K562 (cell line): ENCODE data around the gene LENG8. TPM values are rescaled to one million over a fixed set of nuclear protein-coding genes. Genes with fewer than 3 reads are reported as not detected.

Experiments
- ATAC-seq: fragments of 200-7000 bp; cut with Tn5 transposase; 3 replicates; pipeline ENCODE4 v1.9.1; 2020; ENCODE audit warnings: moderate library complexity
- BruUV-seq: library from RNA; stranded (reverse); fragments of 400-500 nt; replicated peaks from 2 replicates; lab custom pipeline; 2021; lab: Mats Ljungman, UMichigan
- CTCF ChIA-PET: fragments of 300-600 bp; formaldehyde crosslinking; extraction: SDS; loops from one replicate; lab custom pipeline; 2021; ENCODE audit warnings: low intra/inter-chr PET ratio; lab: Yijun Ruan, JAX
- POLR2A ChIA-PET: fragments of 300-600, 350-650 bp; sonication (Branson Sonifier 250); formaldehyde crosslinking; extraction: SDS; loops from one replicate; lab custom pipeline; 2021; ENCODE audit warnings: antibody characterized with exemption, inconsistent platforms; lab: Yijun Ruan, JAX
- DNase-seq, 4 experiments: peaks; one replicate each; pipeline versions ENCODE4 v3.0.0 to v3.0.0-alpha.2; 2011 to 2018; ENCODE audit warnings: low spot score in 3 of 4, mixed read lengths in 3 of 4; ENCODE audit errors: extremely low read depth in 1 of 4
- FAIRE-seq: peaks from 2 replicates; lab custom pipeline; 2011; peaks lifted over from hg19 to GRCh38; lab: Jason Lieb, UNC
- H2AFZ ChIP-seq: 2 replicates; pipeline ENCODE4 v1.6.0; 2011; ENCODE audit warnings: low read depth, low read length, control low read depth, inconsistent platforms
- H3K27ac ChIP-seq: fragments of 200-600 bp; 3 replicates; pipeline ENCODE4 v1.8.0; 2011; ENCODE audit warnings: low read depth, mild to moderate bottlenecking, control low read depth, inconsistent platforms, low read length, moderate library complexity, mixed read lengths; ENCODE audit errors: extremely low read depth
- H3K27me3 ChIP-seq, 2 experiments: fragments of 300-600 bp in 1 of 2; 2 replicates in 1 of 2; 3 replicates in 1 of 2; pipeline versions ENCODE4 v1.6.0 to v1.8.0; 2011; ENCODE audit warnings: inconsistent platforms in 2 of 2, low read length in 2 of 2, mild to moderate bottlenecking in 1 of 2, mixed read lengths in 1 of 2, moderate library complexity in 1 of 2; ENCODE audit not compliant: control insufficient read depth in 2 of 2, insufficient read depth in 2 of 2
- H3K36me3 ChIP-seq: fragments of 300-600 bp; 3 replicates; pipeline ENCODE4 v1.8.0; 2011; ENCODE audit warnings: mild to moderate bottlenecking, low read length, inconsistent platforms; ENCODE audit not compliant: control insufficient read depth, insufficient read depth
- H3K4me1 ChIP-seq, 2 experiments: fragments of 200-600 bp in 1 of 2; replicated peaks in 1 of 2; 2 replicates in 1 of 2; 3 replicates in 1 of 2; pipeline versions ENCODE4 v1.5.1 to v1.8.0; 2011; ENCODE audit warnings: inconsistent platforms in 2 of 2, low read length in 2 of 2, mild to moderate bottlenecking in 1 of 2, mixed read lengths in 1 of 2, moderate library complexity in 1 of 2; ENCODE audit not compliant: control insufficient read depth in 2 of 2, insufficient read depth in 2 of 2
- H3K4me2 ChIP-seq: 2 replicates; pipeline ENCODE4 v1.6.1; 2011; ENCODE audit warnings: low read length, control low read depth, inconsistent platforms, mixed read lengths; ENCODE audit not compliant: insufficient read depth
- H3K4me3 ChIP-seq: fragments of 200-600 bp; sonication (generic), shearing (Covaris generic); 2 replicates; pipeline ENCODE4 v1.5.1; 2016; ENCODE audit warnings: control low read depth, inconsistent platforms
- H3K79me2 ChIP-seq: fragments of 200-600 bp; 3 replicates; pipeline ENCODE4 v1.8.0; 2011; ENCODE audit warnings: low read length, inconsistent platforms; ENCODE audit not compliant: control insufficient read depth, insufficient read depth
- H3K9ac ChIP-seq, 2 experiments: 2 replicates each; pipeline versions ENCODE4 v1.6.0 to v1.6.1; 2011; ENCODE audit warnings: low read depth in 2 of 2, low read length in 2 of 2, control low read depth in 1 of 2, inconsistent platforms in 1 of 2, mild to moderate bottlenecking in 1 of 2, mixed read lengths in 1 of 2; ENCODE audit not compliant: insufficient read depth in 1 of 2
- H3K9me1 ChIP-seq: one replicate; pipeline ENCODE4 v1.6.0; 2011; ENCODE audit warnings: inconsistent platforms, mild to moderate bottlenecking, low read length, moderate library complexity; ENCODE audit not compliant: control insufficient read depth, insufficient read depth
- H3K9me3 ChIP-seq: replicated peaks from 2 replicates; pipeline ENCODE4 v1.5.1; 2011; ENCODE audit warnings: low read depth, low read length, inconsistent platforms; ENCODE audit not compliant: control insufficient read depth, insufficient read depth
- H4K20me1 ChIP-seq: replicated peaks from 2 replicates; pipeline ENCODE4 v1.6.1; 2011; ENCODE audit warnings: low read length, inconsistent platforms, mixed read lengths; ENCODE audit not compliant: control insufficient read depth, insufficient read depth
- CTCF ChIP-seq, 3 experiments: IDR thresholded peaks in 2 of 3; conservative IDR thresholded peaks in 1 of 3; 2 replicates each; pipeline ENCODE4 v1.5.1; 2011 to 2012; ENCODE audit warnings: low read length in 3 of 3, mild to moderate bottlenecking in 3 of 3, control low read depth in 2 of 3, improper control_type of control experiment in 1 of 3, inconsistent platforms in 1 of 3, low read depth in 1 of 3, mixed read lengths in 1 of 3, moderate library complexity in 1 of 3; ENCODE audit not compliant: insufficient read depth in 2 of 3
- EGR1 ChIP-seq: fragments of 450-650 bp; conservative IDR thresholded peaks from 2 replicates; pipeline ENCODE4 v1.6.1; 2017; ENCODE audit warnings: mild to moderate bottlenecking
- RBM25 ChIP-seq: fragments of 200-400 bp; formaldehyde crosslinking; IDR thresholded peaks from 2 replicates; pipeline ENCODE4 v1.6.1; 2018; ENCODE audit warnings: low read length, low read depth, moderate library complexity; ENCODE audit not compliant: severe bottlenecking
- THRB ChIP-seq: fragments of 450-650 bp; formaldehyde crosslinking; conservative IDR thresholded peaks from 2 replicates; pipeline ENCODE4 v1.4.0; 2022; ENCODE audit warnings: mild to moderate bottlenecking, missing genetic modification characterization
- ZNF830 ChIP-seq: fragments of 250-450 bp; sonication (Bioruptor Pico); IDR thresholded peaks from 2 replicates; pipeline ENCODE4 v1.5.0; 2021; ENCODE audit warnings: mild to moderate bottlenecking
- WGBS: fragments of 100-300 bp; shearing (Covaris generic); methylation state at CpG from one replicate; pipeline ENCODE4 v1.1.6; 2016; ENCODE audit warnings: low coverage, mixed read lengths; ENCODE audit not compliant: insufficient coverage; ENCODE audit errors: missing lambda C conversion rate; 5-methylcytosine and 5-hydroxymethylcytosine counted together
- in situ Hi-C: fragments of 300-500 bp; cut with MboI; formaldehyde crosslinking; loops from 4 replicates; pipeline ENCODE4 v1.15.0; 2018; ENCODE audit warnings: inconsistent platforms, mixed read lengths
- intact Hi-C: fragments of 100-400 bp; cut with micrococcal nuclease; formaldehyde crosslinking; loops from 2 replicates; pipeline ENCODE4 v1.14.2; 2022
- polyA plus RNA-seq, 8 experiments: library from polyadenylated mRNA; depleted of rRNA in 4 of 8; stranded (reverse) in 5 of 8; unstranded in 3 of 8; fragments of >200 nt; fragmentation: Nextera tagmentation in 2 of 8; fragmentation: Illumina TruSeq in 1 of 8; extraction: Ambion mirVana in 2 of 8; extraction: Trizol in 1 of 8; gene quantifications; 2 replicates each; pipeline versions ENCODE4 v1.2.1 to v1.2.3, GENCODE V29; 2011 to 2014; ENCODE audit warnings: inconsistent platforms in 1 of 8, missing spikeins in 1 of 8
- total RNA-seq, 7 experiments: library from RNA; depleted of rRNA in 6 of 7; stranded (reverse); fragments of >200 nt in 6 of 7; fragmentation: Illumina TruSeq in 2 of 7; extraction: Trizol in 2 of 7; gene quantifications; 2 replicates each; pipeline versions ENCODE4 v1.2.1 to v1.2.3, GENCODE V29; 2011 to 2021; ENCODE audit warnings: low replicate concordance in 1 of 7

Gene LENG8
- total and polyA plus RNA-seq, 9 of the 15 experiments (the other 6 are each of a cell fraction or from before 2014, with no cell fraction given): 0.74 to 146 (median 28.1) TPM

- Histone ChIP-seq H3K27me3 (peaks cover 13 to 29% of the 10 kb centered on the region in 2 experiments; a peak in 4 of 5 replicates), H3K4me1 (peaks cover 0 to 17% of the 10 kb centered on the region in 2 experiments; a peak in 2 of 5 replicates), H3K4me2 (no peak overlapping the region), H3K9me1 (no peaks in the 10 kb centered on the region), H3K36me3 (no peaks in the 10 kb centered on the region), H3K27ac (no peak overlapping the region), H3K4me3 (no peak overlapping the region), H3K9me3 (no peaks in the 10 kb centered on the region), H2AFZ (no peak overlapping the region), H3K9ac (no peak overlapping the region), H3K79me2 (no peaks in the 10 kb centered on the region), H4K20me1 (0 out of 2 replicates have a peak, but pooled peaks cover 5% of the 10 kb centered on the region)
- no TSS peak for BruUV-seq
- FAIRE-seq: no peak
- WGBS: 15% methylated on average over 9 of the region's 11 CpGs
- no peak for TF ChIP-seq ZNF830 (CRISPR knock-in tag)
- peak; percentile 39; the same call in 1 of the 2 replicates for TF ChIP-seq EGR1
- POLR2A ChIA-PET: no interaction called here
- DNase-seq: peak in 1 of 4 experiments; percentile 25
- intact Hi-C loops (no loop called here), in situ Hi-C loops (no loop called here)
- CTCF ChIA-PET: no interaction called here
- ATAC-seq: no peak
These were observed 26.7 kb downstream of the LENG8 start for GRCh38 chr19:54475706-54476105.

GRCh38 chr19:54477650-54478049 lies 28.7 kb downstream of the LENG8 start:
- CTCF ChIA-PET: no interaction called here
- no peak overlapping the region for H3K9ac ChIP-seq
- peaks cover 5% of the 10 kb centered on the region; the same call in 1 of the 2 replicates for H4K20me1 ChIP-seq
- POLR2A ChIA-PET: interaction anchor here (0.6 kb wide), 2 partner anchors 29 to 213 kb away, joined by 3 read pairs; no protein-coding TSS in a partner anchor
- H3K4me1 ChIP-seq: peaks cover 0 to 10% of the 10 kb centered on the region in 2 experiments; a peak in 2 of 5 replicates
- TF ChIP-seq RBM25 (peak; percentile 59), CTCF (IDR thresholded peaks at IDR 0.05 in 2 of 3, conservative IDR thresholded peaks at IDR 0.05 in 1 of 3; ENCODE audit: insufficient read depth in 2 of 3, low read depth in 1 of 3, low read length in 3 of 3) (peak in 2 of 3 experiments; percentile 21 to 29; a peak in 2 of 6 replicates), THRB (CRISPR knock-in tag) (no peak)
- intact Hi-C loops: no loop called here
- no peak overlapping the region for H3K27ac ChIP-seq
- 11% methylated on average over 3 of the region's 3 CpGs for WGBS
- no TSS peak for BruUV-seq
- no peaks in the 10 kb centered on the region for H3K9me1 ChIP-seq
- ATAC-seq: peak; percentile 72
- no peak for FAIRE-seq
- H3K4me3 ChIP-seq: no peak overlapping the region
- no peaks in the 10 kb centered on the region for H3K36me3 ChIP-seq
- H2AFZ ChIP-seq: no peak overlapping the region
- in situ Hi-C loops: no loop called here
- no peaks in the 10 kb centered on the region for H3K9me3 ChIP-seq
- H3K79me2 ChIP-seq: no peaks in the 10 kb centered on the region
- DNase-seq: peak in 2 of 4 experiments; percentile 12 to 23
- H3K4me2 ChIP-seq: no peak overlapping the region
- peaks cover 10 to 20% of the 10 kb centered on the region in 2 experiments; a peak in 4 of 5 replicates for H3K27me3 ChIP-seq
